DOHH2 (cell line): Measurements from ENCODE around the gene IFNA8.
"Not testable (repeated sequence)": the region's sequence is repeated elsewhere in the genome, so short reads cannot be mapped to it uniquely, and the experiment has no call there.

ENCODE experiments used
- EZH2phosphoT487 ChIP-seq: fragments of 200-600 bp; sonication (generic); IDR thresholded peaks from 2 replicates; pipeline ENCODE4 v1.6.1; 2017; ENCODE audit warnings: borderline replicate concordance, mild to moderate bottlenecking, antibody characterized with exemption, low read length, moderate library complexity, mixed read lengths
- TF ChIP-seq, protein P1 (sequence below): fragments of 200-600 bp; sonication (generic); IDR thresholded peaks from one replicate; pipeline ENCODE4 v1.5.1; 2014; ENCODE audit warnings: antibody characterized with exemption, mild to moderate bottlenecking, low read depth, low read length; ENCODE audit not compliant: poor library complexity, severe bottlenecking

GRCh38 chr9:21449312-21449711 is 40.4 kb downstream of the IFNA8 start:
- TF ChIP-seq, protein P1, sequence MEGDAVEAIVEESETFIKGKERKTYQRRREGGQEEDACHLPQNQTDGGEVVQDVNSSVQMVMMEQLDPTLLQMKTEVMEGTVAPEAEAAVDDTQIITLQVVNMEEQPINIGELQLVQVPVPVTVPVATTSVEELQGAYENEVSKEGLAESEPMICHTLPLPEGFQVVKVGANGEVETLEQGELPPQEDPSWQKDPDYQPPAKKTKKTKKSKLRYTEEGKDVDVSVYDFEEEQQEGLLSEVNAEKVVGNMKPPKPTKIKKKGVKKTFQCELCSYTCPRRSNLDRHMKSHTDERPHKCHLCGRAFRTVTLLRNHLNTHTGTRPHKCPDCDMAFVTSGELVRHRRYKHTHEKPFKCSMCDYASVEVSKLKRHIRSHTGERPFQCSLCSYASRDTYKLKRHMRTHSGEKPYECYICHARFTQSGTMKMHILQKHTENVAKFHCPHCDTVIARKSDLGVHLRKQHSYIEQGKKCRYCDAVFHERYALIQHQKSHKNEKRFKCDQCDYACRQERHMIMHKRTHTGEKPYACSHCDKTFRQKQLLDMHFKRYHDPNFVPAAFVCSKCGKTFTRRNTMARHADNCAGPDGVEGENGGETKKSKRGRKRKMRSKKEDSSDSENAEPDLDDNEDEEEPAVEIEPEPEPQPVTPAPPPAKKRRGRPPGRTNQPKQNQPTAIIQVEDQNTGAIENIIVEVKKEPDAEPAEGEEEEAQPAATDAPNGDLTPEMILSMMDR = not testable (repeated sequence)
- TF ChIP-seq EZH2phosphoT487 = not testable (repeated sequence)
